HG03571 (cell line): Measurements from ENCODE around the gene INAVA.

Source experiments
- ATAC-seq: cut with Tn5 transposase; IDR thresholded peaks from one replicate; pipeline ENCODE4 v1.9.1; 2021; ENCODE audit not compliant: unreplicated experiment

Gene INAVA, protein sequence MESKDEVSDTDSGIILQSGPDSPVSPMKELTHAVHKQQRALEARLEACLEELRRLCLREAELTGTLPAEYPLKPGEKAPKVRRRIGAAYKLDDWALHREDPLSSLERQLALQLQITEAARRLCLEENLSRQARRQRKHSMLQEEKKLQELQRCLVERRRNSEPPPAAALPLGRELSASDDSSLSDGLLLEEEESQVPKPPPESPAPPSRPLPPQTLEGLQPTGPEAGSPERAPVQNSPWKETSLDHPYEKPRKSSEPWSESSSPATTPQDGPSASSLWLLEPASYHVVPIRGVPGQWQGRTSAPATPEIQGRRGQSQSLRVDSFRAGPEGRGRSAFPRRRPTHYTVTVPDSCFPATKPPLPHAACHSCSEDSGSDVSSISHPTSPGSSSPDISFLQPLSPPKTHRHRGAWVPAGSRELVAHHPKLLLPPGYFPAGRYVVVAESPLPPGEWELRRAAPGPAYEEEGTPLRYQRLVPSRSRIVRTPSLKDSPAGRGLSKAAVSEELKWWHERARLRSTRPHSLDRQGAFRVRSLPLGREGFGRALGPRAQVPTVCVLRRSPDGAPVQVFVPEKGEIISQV

DNA sequence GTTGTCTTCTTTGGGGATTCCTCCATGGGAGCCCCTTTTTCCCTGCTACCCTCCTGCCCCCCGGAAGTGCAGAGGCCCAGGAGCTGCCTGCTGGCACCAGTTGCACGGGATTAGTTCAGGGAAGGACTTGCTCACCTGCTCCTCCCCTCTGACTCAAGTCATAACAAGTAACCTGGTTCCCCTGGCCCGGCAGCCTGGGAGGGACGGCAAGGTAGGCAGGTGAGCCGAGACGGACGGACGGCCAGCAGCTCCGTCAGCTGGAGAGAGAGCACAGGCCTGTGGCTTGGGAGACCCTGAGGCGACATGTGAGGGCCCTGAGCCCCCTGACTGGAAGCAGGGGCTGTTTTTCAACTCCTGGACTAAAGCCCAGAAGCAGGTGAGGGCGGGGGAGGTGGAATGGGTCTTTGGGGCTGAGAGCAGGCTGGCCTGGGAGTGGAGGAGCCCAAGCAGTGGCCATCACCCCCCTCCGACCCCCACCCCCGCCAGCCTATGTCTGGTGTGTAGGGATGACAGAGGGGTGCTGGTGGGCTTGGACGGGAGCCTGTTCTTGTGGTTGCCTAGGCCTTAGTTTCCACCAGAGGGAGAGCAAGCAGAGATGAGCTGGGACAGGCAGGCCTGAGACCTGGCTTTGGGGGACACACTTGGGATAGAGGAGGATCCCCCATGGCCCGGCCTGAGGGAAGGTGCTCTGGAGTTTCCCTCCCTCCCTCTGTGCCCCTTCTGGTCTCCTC lies at the start of gene INAVA:
Gene INAVA (plus strand): TSS at position 189 of the 731 bp plus-strand sequence. CDS start 3,501 bp downstream, outside the sequence.
- ATAC-seq: no peak

GRCh38 chr1:200845360-200845759 lies 49.3 kb upstream of the INAVA start:
- ATAC-seq: no peak

GRCh38 chr1:200846398-200846797 lies 48.3 kb upstream of the INAVA start:
- ATAC-seq: no peak

- ATAC-seq: no peak
These were observed 45.3 kb upstream of the INAVA start for GRCh38 chr1:200849430-200849829.

- no peak for ATAC-seq
These were observed 44.1 kb upstream of the INAVA start for GRCh38 chr1:200850554-200850953.

GRCh38 chr1:200856716-200857357 lies 37.9 kb upstream of the INAVA start:
- no peak for ATAC-seq

- ATAC-seq: no peak
These were observed 36.9 kb upstream of the INAVA start for GRCh38 chr1:200857804-200858203.

DNA sequence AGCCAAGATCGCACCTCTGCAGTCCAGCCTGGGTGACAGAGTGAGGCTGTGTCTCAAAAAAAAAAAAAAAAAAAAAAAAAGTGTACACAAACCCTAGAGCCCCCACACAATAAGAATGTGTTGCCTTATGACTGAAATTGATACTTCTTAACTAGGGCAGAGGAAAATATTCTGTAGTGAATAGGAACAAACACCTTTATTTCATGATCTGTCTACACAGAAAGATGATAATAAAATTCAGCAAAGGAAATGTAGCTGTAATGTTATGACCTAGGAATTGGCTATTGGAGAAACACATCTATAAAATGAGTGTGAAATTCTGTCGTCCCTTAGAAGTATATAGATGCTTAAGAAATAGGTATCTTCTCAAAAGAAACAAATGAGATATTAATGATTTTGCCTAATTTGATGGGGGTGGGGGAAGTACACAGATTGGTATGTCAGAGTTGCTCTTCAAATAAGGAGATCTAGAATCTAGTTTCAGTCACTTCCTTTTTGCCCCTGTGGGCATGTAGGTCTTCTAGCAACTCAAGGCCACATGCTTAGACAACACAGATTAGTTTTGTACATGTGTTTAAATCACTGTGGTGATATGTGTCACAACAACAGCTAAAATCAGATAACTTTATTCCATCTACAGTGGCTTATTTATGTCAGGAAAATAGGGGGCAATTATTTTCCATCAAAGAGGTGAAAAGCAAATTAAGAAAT lies 32.6 kb upstream of the INAVA start:
- ATAC-seq: no peak

- ATAC-seq: no peak
These were observed 31.8 kb upstream of the INAVA start for GRCh38 chr1:200862713-200863415.

GRCh38 chr1:200866116-200866515 lies 28.6 kb upstream of the INAVA start:
- no peak for ATAC-seq

DNA sequence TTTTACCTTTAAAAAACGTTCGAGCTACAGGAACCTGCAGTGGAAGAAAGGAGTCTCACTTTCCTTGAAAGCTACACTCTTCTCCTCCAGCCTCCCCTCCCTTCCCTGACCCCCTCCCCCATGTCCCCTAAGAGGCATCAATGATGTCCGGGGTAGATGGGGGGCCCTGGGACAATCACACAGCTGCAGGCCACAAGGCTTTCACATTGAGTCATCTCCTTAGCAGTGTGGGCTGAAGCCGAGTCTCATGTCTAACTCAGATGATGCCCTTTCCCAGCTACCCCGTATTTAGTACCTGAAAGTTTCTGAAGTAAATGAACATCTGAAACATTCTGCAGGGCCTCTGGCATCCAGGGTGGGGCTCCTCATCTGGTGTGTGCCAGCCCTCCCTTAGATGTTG lies 28.2 kb upstream of the INAVA start:
- ATAC-seq: peak; percentile 83

GRCh38 chr1:200867018-200867811 lies 27.5 kb upstream of the INAVA start:
- ATAC-seq: no peak

DNA sequence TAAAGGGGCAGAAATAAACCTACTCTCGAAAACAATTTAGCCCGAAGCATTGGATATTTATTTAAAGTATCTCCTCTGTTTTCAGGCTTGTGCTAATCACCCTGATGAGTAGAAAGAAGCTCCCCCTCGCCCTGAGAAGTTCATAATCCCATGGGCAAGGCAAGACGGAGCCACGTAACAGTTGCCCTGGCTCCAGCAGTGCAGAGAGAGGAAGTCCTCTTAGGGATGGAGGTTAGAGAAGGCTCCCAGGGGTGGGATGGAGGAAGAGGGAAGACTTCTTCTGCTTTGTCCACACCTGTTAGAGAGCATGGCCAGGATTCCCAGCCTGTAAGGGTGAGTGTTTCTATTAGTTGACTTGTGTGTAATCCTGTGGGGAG lies 25.3 kb upstream of the INAVA start:
- ATAC-seq: no peak

DNA sequence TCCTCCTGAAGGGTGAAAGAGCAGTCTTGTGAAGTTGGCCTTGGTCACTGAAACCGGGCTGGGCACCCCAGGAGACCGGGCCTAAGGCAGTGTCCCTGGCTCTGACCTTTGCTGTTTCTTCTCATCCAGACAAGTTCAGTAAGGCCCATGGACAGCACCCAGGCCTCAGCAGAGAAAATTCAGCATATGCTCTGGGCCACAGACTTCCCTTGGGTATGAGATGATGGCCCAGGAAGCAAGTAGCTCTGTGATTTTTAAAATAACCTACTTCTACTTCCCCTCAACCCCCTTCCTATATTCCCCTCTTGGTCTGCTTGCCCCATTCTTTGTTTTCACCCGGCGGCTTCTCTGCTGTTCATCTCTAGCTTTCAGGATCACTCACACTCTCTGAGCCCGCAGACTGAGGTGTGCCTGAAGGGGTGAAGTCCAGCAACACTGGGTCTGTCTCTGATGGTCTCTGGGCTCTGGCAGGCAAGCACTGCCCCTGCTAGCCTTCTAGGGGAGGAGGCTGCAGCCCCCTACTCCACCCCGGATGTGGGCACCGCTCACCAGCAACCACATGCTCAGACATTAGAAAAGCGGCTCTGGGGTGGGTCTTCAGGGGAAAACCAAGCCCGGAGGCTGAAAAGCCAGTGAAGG lies 24.8 kb upstream of the INAVA start:
- ATAC-seq: peak; percentile 50

- no peak for ATAC-seq
These were observed 22.1 kb upstream of the INAVA start, which contains the start of gene GPR25 for GRCh38 chr1:200872446-200873115. TSS of gene GPR25 (plus strand) at chr1:200872981. CDS start at chr1:200873038, 57 bp downstream.

DNA sequence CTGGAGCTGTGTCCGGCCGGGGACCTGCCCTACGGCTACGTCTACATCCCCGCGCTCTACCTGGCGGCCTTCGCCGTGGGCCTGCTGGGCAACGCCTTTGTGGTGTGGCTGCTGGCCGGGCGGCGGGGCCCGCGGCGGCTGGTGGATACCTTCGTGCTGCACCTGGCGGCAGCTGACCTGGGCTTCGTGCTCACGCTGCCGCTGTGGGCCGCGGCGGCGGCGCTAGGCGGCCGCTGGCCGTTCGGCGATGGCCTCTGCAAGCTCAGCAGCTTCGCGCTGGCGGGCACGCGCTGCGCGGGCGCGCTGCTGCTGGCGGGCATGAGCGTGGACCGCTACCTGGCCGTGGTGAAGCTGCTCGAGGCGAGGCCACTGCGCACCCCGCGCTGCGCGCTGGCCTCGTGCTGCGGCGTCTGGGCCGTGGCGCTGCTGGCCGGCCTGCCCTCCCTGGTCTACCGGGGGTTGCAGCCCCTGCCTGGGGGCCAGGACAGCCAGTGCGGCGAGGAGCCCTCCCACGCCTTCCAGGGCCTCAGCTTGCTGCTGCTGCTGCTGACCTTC lies 21.5 kb upstream of the INAVA start:
- no peak for ATAC-seq

DNA sequence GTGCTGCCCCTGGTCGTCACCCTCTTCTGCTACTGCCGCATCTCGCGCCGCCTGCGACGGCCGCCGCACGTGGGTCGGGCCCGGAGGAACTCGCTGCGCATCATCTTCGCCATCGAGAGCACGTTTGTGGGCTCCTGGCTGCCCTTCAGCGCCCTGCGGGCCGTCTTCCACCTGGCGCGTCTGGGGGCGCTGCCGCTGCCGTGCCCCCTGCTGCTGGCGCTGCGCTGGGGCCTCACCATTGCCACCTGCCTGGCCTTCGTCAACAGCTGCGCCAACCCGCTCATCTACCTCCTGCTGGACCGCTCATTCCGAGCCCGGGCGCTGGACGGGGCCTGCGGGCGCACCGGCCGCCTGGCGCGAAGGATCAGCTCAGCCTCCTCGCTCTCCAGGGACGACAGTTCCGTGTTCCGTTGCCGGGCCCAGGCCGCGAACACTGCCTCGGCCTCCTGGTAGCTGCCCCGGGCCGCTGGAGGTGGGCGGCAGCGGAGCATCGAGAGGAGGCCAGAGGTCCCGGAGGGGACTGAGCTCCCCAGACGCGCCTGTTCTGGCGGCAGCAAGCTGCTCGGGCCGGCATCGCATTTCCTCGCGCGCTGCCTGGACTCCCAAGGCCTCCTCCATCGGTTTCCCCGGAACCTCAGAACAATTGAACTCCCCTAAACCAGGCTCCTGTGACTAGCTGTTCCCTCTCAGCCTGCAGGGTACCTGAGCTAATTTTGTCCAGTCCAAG lies 20.9 kb upstream of the INAVA start:
- ATAC-seq: no peak
